CD4-positive, alpha-beta T cell treated with Interferon alpha-2 for 1 hour (primary cell): ENCODE measurements around the gene BTBD1.
A peak's percentile ranks its signal among the peaks of the same experiment; 100 is the strongest.
"Not testable (repeated sequence)": the region's sequence is repeated elsewhere in the genome, so short reads cannot be mapped to it uniquely, and the experiment has no call there.

ENCODE experiments used
- DNase-seq, 2 donors: peaks; one replicate each; pipeline ENCODE4 v3.0.0-alpha.2; 2020 to 2022

BTBD1 gene

DNA sequence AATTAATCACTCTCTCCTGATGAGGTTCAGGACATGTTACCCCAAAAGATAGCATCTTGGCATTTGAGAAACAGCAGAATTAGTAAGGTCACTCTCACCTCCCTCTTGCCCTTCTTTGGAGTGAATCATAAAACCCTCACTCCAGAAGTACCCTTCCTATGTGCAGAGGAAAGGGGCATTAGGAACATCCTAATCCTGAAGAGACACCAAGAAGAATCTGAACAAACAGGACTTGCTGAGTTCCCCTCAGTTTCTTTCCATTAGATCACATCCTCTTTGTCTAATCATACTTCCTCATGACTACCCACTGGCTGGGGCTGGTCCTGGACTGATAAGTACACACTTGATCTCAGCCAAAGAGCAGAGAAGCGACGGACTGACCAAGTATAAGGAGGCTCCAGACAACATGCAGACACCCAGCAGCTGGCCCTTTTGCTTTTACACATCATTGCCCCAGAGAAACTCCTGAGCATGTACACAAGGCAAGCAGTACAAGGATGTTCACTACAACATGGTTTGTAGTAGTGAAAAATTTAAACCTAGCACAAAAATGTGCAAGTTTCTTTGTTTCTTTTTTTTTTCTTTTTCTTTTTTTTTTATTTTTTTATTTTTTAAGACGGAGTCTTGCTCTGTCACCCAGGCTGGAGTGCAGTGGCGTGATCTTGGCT is 25.4 kb upstream of the BTBD1 start:
- peak in 1 of 2 donors; percentile 28 for DNase-seq

DNA sequence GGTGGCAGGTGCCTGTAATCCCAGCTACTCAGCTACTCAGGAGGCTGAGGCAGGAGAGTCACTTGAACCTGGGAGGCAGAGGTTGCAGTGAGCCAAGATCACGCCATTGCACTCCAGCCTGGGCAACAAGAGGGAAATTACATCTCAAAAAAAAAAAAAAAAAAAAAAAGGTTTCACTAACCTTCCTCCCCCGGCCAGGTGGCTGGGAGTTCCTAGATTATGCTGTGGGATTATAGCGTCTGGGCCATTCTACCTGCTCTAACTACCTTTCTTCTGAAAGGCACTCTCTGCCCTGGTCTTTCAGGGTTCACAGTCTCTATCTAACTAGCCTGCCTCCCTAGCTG is 24.9 kb upstream of the BTBD1 start:
- DNase-seq: not testable (repeated sequence)

DNA sequence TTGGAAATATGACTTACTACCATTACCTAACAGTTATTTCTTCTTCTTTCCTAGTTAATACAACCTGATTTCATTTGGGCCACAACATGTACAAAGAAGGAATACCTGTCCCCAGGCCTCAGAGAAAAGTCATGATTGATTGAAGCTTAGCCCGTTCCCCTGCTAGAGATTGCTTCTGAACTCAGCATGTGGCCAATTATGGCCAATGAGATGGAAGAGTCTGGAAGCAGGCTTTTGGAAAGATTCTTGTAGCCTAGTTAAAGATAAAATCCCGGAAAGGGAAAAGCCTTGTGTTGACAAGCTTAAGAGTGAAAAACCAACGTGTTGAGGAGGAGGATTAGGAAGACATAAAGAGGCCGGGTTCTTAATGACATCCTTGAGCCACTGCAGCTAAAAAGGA is 23.4 kb upstream of the BTBD1 start:
- DNase-seq: no peak

DNA sequence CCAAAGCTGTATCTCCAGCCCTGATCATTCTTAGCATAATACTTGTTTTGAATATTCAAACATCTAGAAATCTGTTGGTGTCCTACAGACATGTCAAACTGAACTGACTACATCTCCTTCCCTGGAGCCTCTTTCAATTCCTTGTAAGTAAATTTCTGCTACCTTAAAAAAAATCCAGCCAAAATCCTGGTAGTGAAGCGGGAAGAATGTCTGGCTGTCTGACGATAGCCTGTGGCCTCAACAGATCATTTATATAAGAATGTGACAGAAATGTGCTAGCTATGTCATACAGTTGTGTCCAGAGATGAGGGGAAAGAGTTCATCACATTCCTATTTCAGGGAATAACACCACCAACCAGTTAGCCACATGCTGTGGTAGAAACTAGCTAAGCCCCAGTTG is 21.8 kb upstream of the BTBD1 start:
- no peak for DNase-seq

DNA sequence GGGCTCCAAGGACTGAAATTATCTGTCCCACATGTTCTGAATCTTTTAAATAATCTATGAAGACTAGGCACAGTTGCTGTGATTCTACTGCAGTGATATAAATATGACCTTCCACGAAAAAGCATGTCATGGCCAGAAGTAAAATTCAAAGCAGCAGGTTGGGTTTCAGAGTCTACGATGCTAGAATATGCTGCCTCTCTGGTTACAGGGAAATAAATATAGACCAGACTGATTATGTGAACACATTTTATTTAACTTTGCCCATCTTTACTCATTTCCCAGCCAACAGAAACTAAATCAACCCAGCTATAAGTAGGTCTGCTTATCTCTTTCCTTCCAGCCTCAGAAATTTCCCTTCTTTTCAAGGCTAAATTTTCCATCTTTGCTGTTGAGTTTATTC is 20.5 kb upstream of the BTBD1 start:
- DNase-seq: no peak

DNA sequence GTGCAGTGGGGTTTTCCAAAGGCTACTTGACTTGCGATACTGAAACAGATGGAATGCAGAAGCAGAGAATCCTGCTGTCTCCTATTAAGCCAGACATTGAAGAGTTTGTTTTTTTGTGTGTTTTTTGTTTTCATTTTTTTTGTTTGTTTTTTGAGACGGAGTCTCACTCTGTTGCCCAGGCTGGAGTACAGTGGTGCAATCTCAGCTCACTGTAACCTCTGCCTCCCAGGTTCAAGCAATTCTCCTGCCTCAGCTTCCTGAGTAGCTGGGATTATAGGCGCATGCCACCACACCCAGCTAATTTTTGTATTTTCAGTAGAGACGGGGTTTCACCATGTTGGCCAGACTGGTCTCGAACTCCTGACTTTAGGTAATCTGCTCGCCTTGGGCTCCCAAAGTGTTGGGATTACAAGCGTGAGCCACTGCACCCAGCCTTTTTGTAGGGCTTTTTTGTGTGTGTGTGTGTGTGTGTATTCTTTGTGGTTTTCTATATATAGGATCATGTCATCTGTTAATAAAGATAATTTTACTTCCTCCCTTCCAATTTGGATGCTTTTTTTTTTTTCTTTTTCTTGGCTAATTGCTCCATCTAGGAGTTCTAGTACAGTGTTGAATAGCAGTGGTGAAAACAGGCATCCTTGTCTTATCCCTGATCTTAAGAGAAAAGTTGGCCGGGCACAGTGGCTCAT is 19.0 kb upstream of the BTBD1 start:
- not testable (repeated sequence) for DNase-seq

DNA sequence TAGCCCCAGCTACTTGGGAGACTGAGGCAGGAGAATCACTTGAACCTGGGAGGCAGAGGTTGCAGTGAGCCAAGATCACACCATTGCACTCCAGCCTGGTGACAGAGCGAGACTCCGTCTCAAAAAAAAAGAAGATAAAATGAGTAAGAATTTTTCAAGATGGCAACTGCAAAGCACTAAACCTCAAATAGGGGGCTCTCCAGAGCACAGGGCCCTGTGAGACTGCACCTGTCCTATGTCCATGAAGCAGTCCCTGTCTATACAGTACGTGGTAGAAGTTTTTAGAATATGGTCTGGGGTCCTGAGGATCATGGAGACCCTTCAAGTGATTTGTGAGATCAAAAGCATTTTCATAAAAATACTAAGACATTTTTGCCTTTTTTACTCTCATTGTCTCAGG is 18.4 kb upstream of the BTBD1 start:
- DNase-seq: not testable (repeated sequence)

DNA sequence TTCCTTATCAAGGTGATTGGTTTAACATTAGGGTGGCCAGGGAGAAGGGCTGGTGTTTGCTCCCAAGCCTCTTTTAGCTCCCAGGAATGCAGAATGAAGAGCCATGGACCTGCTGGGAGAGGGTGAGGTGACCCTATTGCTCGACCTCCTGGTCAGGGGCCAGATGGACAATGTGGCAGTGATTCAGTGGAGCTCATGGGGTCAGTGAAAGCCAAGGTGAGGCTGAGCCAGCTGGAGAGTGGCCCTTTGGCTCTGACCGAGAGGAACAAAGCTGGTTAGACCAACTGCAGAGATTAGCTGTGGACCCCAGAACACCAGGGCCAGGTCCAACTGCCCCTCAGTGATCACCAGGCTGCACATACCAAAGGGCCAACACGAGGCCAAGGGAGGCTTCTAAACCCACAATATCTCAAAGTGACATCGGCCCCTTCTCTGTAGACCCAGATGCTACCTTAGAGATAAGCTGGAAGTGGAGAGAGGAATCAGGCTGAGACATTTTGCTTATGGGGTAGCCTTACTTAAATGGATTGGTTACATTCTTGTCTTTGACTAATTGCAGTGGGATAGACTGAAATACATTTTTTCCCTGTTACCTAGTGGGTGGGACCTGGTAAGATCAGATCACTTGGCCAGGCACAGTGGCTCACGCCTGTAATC is 15.8 kb upstream of the BTBD1 start:
- no peak for DNase-seq

DNA sequence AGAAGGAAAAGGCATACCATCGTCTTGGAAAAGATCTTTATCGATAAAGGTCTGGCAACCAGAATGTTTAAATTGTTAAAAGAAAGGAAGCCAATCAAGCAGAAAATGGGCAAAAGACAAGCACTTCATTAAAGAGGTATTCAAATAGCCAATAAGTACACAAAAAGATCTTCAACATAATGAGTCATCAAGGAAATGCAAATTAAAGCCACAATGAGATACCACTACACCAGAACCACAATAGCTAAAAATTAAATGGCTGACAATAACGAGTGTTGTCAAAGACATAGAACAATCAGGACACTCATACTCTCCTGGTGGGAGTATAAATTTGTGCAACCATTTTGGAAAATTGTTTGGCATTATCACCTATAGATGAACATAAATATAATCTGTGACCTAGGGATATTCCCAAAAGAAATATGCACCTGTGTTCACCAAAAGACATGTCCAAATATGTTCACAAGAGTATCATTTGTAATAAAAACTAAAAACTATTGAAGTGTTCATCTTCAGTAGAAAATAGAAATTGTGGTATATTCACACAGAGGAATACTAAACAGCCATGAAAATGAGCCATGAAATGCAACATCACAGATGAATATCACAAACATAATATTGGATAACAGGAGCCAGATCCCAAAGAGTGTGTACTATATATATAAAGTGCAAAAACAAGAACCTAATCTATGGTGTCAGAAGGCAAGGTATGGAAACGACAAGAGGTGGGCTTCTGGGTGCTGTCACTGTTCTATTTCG is 14.4 kb upstream of the BTBD1 start:
- no peak for DNase-seq

DNA sequence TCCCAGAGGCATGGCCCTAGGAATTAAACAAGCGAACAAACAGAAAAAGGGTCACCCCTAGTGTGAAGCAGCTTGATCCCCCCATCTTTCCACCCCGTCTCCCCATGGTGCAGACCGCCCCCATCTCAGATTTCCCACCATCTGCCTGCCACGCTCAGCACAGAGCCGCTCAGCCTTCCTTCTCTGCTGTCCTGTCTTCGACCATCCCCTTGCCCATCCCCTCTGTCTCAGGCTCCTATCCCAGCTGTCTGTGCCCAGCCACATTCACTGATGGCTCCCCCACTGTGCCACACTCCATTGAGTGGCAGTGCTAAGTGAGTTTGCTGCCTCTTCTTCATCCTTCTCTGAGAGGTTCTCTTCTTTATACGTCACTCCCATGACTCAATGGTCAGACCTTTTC is 11.7 kb upstream of the BTBD1 start:
- no peak for DNase-seq

DNA sequence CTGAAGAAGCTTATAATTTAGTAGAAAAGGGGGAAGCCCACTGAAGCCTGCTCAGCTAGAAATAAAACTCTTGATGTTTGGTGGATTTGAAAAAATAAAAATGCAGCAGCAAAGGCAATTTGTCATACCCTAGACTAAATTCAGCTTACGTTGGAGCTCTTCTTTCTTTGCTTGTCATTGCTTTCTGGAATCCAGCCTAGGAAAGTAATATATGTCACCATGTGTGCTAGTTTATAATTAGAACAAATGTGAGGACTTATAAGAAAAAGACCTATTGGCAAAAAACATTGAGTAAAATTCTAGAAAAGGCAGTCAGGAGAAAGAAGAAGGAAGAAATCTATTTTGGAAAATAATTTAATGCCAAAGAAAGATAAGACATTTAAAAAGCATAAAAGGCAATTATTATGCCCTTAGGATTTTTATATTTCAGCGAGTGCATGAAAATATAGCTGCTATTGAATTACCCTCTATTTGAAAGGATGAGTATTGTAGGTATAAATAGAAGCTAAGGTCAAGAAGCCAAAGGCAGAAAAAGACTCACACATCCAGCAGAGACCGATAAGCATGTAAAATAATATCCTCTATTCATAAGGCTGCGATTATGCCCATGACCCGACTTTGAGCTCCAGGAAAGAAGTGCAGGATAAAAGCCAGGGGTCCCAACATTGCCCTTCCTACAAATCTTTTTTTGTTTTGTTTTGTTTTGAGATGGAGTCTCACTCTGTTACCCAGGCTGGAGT is 10.6 kb upstream of the BTBD1 start:
- DNase-seq: no peak

DNA sequence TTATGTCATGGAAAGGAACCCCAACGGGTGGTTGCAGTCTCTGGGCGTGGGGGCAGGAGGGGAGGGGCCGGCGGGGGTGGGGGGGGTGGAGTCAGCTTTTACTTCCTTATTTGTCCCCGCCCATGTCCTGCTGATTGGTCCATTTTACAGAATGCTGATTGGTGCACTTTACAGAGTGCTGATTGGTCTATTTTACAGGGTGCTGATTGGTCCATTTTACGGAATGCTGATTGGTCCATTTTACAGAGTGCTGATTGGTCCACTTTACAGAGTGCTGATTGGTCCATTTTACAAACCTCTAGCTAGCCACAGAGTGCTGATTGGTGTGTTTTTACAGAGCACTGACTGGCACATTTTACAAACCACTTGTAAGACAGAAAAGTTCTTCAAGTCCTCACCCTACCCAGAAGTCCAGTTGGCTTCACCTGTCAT is 2.2 kb upstream of the BTBD1 start:
- peak; percentile 61 to 78 for DNase-seq

DNA sequence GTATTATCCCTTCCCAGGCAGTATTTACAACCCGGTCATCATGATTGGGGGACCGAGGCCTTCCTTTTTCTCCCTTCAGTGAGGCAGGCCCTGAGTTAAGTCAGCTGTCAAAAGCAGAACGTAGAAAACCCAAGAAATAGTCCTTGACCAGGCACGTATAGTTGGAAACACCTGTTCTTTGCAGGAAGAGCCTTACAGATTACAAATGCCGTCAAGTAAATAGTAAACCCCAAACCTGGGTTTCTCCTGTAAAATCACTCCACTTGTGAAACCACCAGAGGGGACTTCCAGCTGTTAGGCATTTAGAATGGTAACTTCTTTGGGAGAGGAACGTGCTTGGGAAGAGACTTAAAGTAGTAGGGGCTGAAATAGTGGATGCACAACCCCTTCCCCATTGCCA is 1.0 kb upstream of the BTBD1 start:
- no peak for DNase-seq

DNA sequence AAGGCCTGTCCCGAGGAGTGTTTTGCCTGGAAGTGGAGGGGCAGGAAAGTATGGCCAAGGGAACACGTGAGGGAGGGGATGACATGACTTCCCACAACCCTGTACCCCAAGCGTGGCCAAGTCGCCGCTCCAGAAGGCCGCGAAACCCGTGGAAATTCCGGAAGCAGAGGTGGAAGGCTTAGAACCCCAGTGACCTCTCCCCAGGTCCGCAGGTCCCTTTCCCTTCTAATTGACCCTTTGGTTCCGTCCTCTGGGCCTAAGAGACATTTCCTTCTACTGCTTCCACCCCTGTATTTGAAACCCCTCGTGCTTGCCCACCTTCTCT is 548 bp upstream of the BTBD1 start:
- no peak for DNase-seq

DNA sequence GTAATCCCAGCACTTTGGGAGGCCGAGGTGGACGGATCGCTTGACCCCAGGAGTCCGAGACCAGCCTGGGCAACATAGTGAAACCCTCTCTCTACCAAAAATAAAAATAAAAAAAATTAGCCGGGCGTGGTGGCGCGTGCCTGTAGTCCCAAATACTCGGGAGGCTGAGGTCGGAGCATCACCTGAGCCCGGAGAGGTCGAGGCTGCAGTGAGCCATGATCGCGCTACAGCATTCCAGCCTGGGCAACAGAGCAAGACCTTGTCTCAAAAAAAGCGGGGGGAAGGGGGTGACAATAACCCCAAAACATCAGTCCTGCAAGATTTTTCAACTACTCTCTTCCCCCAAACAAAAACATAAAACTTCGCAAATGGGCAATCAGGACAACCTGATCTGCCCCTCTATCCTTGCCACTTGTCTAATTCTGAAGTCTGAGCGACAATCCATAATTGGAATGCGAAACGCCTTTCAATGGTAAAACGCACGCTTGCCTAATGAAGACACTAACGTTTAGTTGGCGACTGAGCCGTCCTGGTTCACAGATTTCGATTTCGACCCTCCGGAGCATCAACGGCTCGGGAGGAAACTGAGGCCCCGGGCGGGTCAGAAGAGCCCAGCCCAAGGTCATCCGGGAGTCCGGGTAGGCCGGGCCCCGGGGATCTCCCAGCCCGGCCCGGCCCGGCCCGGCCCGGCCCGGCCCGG is 868 bp downstream of the BTBD1 start:
- no peak for DNase-seq

DNA sequence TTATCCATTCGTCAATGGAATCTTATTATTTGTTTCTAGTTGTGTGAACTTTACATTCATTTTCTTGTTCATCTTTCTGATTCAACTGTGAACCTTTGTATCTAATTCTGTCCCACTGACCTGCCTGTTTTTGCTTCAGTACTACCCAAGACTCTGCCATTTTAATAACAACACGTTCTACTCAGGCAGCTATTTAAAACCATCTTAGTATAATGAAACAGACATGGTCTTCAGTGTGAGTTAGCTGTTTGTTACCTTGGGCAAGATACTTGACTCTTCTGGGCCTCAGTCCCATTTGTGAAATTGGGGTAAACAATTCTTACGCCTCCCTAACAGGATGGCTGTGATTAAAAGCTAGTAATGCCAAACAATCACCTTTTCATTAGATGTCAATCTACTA is 1.6 kb downstream of the BTBD1 start:
- DNase-seq: no peak

DNA sequence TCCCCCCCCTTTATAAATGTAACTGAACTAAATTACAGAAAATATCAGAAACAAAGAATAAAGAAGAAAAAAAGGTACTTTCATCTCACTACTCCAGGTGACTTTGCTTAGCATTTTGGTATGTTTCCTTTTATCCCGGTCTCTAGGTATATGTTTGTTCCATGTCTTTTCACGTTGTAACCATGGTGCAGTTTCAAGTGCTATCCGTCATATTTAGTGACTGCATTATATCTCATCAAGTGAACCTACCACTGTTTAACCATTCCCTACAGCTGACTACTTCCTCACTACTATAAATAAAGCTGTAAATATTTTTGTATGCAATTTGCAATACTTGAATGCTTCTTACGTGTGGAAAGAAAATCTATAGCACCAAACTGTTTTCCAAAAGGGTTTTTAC is 2.2 kb downstream of the BTBD1 start:
- no peak for DNase-seq

DNA sequence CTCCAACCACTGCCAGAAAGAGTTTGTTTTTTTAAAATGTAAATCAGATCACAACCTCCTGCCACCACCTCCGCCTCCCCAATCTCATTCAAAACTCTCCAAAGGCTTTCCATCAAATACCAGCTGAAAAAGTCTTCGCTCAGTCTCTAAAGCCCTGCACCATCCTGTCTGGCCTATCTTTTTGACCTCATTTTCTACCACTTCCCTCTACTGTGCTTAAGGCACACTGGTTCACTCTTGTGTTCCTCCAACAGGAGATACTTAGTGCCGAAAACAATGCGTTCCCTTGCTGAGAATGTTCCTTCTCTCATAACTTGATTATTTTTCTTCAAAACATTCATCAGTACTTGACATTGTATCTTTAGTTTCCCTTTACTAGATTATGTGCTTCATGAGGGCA is 3.5 kb downstream of the BTBD1 start:
- peak in 1 of 2 donors; percentile 10 for DNase-seq

DNA sequence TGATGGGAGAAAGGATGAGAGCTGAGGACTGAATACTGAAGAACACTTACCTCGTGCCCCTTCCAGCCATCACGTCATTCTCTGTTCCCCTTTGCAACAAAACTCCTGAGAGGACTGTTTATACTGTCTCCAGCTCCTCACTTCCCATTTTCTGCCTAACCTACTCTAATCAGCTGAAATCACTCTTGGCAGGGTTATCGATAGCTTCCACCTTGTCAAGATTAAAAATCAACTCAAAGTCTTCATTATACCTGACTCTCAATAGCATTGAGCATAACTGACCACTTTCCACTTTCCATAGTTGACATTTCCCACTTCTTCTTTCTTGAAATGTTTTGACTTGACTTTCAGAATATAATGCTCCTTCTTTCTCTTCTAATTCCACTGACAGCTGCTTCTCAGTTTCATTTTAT is 4.3 kb downstream of the BTBD1 start:
- DNase-seq: no peak

DNA sequence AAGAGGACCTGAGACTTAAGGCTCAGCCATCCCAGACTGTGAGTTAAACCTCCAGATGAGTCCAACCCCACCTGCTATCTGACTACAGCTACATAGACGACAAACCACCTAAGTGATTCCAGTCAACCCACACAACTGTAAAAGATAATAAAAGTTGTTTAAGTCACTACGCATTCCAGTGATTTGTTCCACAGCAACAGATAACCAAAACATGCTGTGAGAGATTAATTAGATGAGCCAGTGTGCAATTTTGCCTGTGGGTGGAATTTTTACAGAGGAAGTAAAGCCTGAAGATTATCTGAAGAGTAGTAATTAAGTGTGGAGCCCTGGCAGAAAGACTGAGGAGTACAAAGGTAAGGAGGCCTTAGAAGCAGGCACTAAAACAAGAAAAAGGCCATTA is 5.4 kb downstream of the BTBD1 start:
- DNase-seq: no peak

DNA sequence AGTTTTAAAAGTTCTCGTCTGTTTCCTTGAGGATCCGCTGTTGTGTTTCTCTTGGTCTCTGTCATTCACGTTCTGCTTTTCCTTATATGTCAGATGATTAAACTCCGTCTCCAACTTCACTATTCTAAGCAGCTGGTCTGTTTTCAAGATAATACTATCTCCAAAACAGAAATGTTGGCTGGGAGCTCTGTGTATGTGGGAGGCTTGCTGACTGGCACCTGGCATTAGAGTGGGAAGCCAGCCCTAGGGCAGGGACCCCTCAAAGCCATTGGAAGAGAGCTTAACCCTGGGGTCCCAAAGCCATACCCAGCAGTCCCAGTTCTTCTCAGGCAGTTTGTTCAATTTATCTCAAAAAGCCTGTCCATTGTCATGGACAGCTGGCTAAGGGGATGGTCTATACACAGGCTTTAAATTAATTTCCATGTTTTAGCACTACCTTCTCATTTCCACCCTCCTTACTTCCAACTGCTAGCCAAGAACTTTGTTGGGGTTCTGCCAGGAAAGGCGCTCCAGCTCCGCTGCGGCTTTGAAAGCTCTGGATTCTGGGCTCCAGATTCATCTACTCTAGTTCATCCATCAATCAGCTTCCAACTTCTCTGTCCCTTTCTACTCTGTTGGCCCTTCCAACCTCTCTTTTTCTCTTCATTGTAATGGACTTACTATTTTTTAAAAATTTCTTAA is 9.2 kb downstream of the BTBD1 start:
- DNase-seq: no peak

DNA sequence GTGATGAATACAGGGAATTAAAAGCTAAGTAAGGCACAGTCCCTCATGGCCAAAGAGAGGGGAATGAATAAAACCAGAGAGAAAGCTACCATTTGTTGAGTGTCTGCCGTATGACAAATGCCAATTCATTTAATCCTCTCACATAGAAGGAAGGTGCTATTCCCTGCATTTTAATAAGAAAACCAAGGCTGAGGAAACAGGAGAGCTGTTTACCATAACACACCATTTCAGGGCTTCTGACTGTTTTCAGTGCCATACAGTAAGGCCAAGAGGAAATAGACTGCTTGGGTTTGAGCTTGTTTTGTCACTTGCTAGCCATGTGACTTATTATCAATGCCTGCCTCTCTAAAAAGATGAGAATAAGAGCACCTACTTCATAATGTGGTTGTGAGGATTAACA is 10.1 kb downstream of the BTBD1 start:
- no peak for DNase-seq
